ENCODE measurements around the gene BTBD17.

Gene BTBD17

GRCh38 chr17:74358697-74359096 lies 3.0 kb downstream of the BTBD17 start:
- DNase-seq (ENCODE audit: low read depth in 2 of 2), result no peak

- no peak for DNase-seq (ENCODE audit: low read depth in 2 of 2)
Observed at GRCh38 chr17:74357466-74357809, 4.2 kb downstream of the BTBD17 start.

GRCh38 chr17:74356646-74357465 lies 4.8 kb downstream of the BTBD17 start:
- DNase-seq (ENCODE audit: low read depth in 2 of 2), result no peak

GRCh38 chr17:74355065-74355464 lies 6.6 kb downstream of the BTBD17 start:
- DNase-seq (ENCODE audit: low read depth in 2 of 2), result no peak

- DNase-seq (ENCODE audit: low read depth in 2 of 2), result no peak
Observed at GRCh38 chr17:74354561-74354960, 7.1 kb downstream of the BTBD17 start.

GRCh38 chr17:74354123-74354522 lies 7.5 kb downstream of the BTBD17 start:
- DNase-seq (ENCODE audit: low read depth in 2 of 2), result peak in 1 of 2 donors; percentile 10

- DNase-seq (ENCODE audit: low read depth in 2 of 2), result no peak
Observed at GRCh38 chr17:74353446-74354060, 8.1 kb downstream of the BTBD17 start.

- no peak for DNase-seq (ENCODE audit: low read depth in 2 of 2)
Observed at GRCh38 chr17:74351552-74352210, 10.0 kb downstream of the BTBD17 start.

- DNase-seq (ENCODE audit: low read depth in 2 of 2), result no peak
Observed at GRCh38 chr17:74350486-74350885, 11.2 kb downstream of the BTBD17 start.

- DNase-seq (ENCODE audit: low read depth in 2 of 2), result no peak
Observed at GRCh38 chr17:74349120-74349519, 12.5 kb downstream of the BTBD17 start.

- no peak for DNase-seq (ENCODE audit: low read depth in 2 of 2)
Observed at GRCh38 chr17:74347646-74348045, 14.0 kb downstream of the BTBD17 start.

- no peak for DNase-seq (ENCODE audit: low read depth in 2 of 2)
Observed at GRCh38 chr17:74345433-74346241, 16.0 kb downstream of the BTBD17 start.

- DNase-seq (ENCODE audit: low read depth in 2 of 2), result no peak
Observed at GRCh38 chr17:74344658-74345057, 17.0 kb downstream of the BTBD17 start.

GRCh38 chr17:74343526-74344284 lies 18.0 kb downstream of the BTBD17 start:
- no peak for DNase-seq (ENCODE audit: low read depth in 2 of 2)

GRCh38 chr17:74343121-74343520 lies 18.5 kb downstream of the BTBD17 start:
- DNase-seq (ENCODE audit: low read depth in 2 of 2), result no peak

- DNase-seq (ENCODE audit: low read depth in 2 of 2), result no peak
Observed at GRCh38 chr17:74342224-74342623, 19.4 kb downstream of the BTBD17 start.

GRCh38 chr17:74340470-74341023 lies 21.1 kb downstream of the BTBD17 start:
- DNase-seq (ENCODE audit: low read depth in 2 of 2), result no peak

GRCh38 chr17:74339537-74340195 lies 22.0 kb downstream of the BTBD17 start:
- no peak for DNase-seq (ENCODE audit: low read depth in 2 of 2)

GRCh38 chr17:74337834-74338500 lies 23.7 kb downstream of the BTBD17 start:
- no peak for DNase-seq (ENCODE audit: low read depth in 2 of 2)

GRCh38 chr17:74336307-74336706 lies 25.4 kb downstream of the BTBD17 start:
- DNase-seq (ENCODE audit: low read depth in 2 of 2), result no peak
